D721Med (cell line): Measurements from ENCODE around the gene SLX9.

Experiments used
- DNase-seq: peaks from one replicate; pipeline ENCODE4 v3.0.0; 2011; ENCODE audit warnings: low spot score; ENCODE audit not compliant: insufficient read length
- FAIRE-seq: peaks from 2 replicates; lab custom pipeline; 2011; peaks lifted over from hg19 to GRCh38; lab: Jason Lieb, UNC
- TF ChIP-seq, protein P1 (sequence below): IDR thresholded peaks from 2 replicates; pipeline ENCODE4 v1.5.1; 2012; ENCODE audit warnings: mild to moderate bottlenecking, control low read depth; ENCODE audit not compliant: insufficient read depth; ENCODE audit errors: missing control alignments

The SLX9 gene, protein sequence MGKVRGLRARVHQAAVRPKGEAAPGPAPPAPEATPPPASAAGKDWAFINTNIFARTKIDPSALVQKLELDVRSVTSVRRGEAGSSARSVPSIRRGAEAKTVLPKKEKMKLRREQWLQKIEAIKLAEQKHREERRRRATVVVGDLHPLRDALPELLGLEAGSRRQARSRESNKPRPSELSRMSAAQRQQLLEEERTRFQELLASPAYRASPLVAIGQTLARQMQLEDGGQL

DNA sequence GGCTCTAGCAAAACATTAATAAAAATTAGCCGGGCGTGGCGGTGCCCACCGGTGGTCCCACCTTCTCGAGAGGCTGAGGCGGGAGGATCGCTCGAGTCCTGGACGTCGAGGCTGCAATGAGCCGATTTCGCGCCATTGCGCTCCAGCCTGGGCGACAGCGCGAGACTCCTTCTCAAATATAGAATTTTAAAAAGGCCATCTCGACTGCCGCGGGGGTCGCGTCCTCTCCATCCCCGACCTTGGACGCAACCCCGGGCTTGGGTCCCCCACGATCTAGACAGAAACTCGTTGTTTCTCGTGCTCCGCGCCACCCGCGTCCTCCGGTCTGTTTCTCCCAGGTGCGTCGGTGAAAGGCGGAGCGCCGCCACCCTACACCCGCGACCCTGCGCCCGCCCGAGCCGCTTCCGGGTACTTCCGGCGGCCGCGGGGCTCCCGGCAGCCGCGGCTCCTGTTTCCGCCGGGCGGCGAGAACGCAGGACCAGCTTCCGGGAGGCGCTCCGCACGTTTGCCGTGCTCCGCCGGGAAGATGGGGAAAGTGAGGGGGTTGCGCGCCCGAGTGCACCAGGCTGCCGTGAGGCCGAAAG, at the start of gene SLX9:
SLX9 (plus strand) TSS at position 498 of the 584 bp plus-strand sequence; CDS start at position 527, 29 bp downstream.
- no peak for FAIRE-seq
- TF ChIP-seq, protein P1, sequence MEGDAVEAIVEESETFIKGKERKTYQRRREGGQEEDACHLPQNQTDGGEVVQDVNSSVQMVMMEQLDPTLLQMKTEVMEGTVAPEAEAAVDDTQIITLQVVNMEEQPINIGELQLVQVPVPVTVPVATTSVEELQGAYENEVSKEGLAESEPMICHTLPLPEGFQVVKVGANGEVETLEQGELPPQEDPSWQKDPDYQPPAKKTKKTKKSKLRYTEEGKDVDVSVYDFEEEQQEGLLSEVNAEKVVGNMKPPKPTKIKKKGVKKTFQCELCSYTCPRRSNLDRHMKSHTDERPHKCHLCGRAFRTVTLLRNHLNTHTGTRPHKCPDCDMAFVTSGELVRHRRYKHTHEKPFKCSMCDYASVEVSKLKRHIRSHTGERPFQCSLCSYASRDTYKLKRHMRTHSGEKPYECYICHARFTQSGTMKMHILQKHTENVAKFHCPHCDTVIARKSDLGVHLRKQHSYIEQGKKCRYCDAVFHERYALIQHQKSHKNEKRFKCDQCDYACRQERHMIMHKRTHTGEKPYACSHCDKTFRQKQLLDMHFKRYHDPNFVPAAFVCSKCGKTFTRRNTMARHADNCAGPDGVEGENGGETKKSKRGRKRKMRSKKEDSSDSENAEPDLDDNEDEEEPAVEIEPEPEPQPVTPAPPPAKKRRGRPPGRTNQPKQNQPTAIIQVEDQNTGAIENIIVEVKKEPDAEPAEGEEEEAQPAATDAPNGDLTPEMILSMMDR, result no peak

DNA sequence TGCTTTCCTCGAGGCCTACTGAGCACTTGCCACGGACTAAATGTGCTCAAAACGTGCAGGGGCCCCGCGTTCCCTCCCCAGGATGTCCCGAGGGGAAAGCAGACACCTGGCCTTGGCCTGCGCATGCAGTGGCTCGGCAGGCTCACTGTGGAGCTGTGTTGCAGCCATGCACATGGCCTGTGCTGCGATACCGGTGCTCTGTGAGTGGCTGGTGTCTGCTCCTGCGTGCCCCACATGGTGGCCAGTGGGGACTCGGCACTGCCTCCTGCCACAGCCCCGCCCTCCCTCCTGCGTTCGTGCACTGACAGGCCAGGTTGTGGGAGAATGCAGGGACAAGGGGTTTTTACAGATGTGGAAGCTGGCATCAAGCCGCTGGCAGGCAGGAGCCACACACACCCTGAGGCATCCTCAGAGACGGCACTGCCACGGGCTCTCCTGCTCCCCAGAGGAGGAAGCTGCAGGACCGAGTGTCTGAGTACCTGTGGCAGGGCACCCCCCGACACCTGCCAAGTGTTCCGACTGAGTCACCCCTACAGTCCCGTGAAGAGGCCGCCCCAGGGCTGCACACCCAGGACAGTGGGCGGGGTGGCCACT, 49.4 kb upstream of the SLX9 start:
- TF ChIP-seq, protein P1, result no peak
- FAIRE-seq, result no peak
- no peak for DNase-seq

More for the DNA sequence above, at the start of gene SLX9:
- peak; percentile 86 for DNase-seq

DNA sequence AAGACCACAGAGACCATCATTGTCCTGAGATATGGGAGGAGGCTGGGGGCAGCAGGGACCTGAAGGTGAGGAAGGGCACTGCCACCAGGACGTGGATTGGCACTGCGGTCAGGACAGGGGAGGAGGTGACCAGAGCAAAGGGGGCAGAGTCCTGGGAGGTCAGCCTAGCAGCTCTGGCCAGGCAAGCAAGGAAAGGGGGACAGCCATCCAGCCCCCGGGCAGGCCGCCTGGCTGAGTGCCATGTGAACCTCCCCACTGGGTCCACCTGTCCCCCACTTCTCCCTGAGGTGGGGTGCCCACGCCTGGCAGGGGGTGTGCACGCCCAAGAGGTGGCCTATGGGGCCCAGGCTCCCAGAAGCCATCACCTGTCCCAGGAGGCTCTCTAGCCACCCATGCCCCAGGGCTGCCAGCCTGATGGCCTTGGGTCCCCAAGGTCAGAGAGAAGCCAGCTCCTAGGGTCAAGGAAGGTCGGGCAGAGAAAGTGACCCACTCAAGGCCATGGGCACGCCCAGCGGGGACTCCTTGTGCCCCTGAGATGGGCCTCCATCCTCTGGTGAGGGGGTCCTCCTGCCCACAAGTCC, 48.8 kb upstream of the SLX9 start:
- DNase-seq (no peak), FAIRE-seq (no peak)
- TF ChIP-seq, protein P1, result no peak

DNA sequence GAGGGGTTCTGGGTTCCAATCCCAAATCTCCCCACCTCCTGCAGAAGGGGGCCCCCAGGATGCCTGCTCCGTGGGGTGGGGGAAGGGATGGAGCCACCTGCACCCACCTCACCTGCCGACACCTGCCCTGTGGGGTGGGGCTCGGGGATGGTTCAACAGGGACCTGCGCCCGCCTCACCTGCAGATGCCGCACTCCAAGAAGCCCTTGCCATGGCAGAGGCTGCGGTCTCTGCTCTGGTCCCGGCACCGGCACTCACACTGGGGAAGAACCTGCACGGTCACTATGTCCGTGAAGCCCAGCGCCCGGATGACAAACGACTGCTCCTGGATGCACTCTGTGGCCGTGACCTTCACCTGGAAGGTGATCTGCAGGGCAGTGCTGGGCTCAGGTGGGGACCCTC, 48.2 kb upstream of the SLX9 start:
- no peak for FAIRE-seq
- TF ChIP-seq, protein P1, result no peak

DNA sequence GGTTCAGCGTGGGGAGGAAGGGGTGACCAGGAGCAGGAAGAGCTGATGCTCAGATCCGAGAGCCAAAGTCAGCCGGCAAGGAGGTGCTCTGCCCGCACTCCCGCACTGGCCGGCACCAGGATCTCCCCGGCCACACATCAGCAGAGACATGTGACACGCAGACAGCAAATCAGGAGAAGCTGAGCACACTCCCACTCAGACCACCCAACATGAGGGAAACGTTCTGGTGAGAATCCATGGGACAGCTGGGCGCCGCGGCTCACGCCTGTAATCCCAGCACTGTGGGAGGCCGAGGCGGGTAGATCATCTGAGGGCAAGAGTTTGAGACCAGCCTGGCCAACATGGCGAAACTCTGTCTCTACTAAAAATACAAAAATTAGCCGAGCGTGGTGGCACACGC, 47.7 kb upstream of the SLX9 start:
- no peak for FAIRE-seq
- TF ChIP-seq, protein P1, result no peak

More for the DNA sequence above, 48.2 kb upstream of the SLX9 start:
- no peak for DNase-seq

DNA sequence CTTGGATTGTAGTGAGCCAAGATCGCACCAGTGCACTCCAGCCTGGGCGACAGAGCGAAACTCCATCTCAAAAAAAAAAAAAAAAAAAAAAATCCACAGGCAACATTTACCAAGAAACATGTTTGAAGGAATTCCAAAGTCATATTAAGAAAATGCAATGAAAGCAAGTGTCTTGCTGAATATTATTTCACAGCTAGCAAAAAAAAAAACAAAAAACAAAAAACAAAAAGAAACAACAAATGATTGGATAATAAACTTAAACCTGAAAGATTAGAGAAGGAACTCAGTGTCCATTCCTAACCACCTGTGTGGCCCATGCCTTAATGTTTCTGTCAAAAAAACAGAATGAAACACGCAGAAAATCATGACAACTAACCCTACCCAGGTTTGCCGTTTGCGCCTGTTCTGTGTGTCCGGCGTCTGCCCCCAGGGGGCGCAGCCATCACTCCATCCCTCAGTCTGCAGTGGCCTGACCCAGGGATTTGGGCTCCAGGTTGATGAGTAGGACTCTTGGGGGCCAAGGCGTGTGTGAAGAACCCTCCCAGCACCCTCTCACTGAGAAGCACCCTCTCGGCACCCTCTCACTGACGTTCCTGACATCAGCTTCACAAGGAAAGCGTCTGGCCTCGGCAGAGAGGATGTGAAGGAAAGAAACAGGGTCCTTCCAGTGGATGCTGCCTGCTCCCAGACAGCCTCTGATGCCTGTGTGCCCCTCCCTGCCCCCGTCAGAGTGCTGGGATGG, 47.1 kb upstream of the SLX9 start:
- peak; percentile 65 for DNase-seq
- FAIRE-seq, result no peak

More for the DNA sequence above, 47.7 kb upstream of the SLX9 start:
- DNase-seq, result no peak

More for the DNA sequence above, 47.1 kb upstream of the SLX9 start:
- TF ChIP-seq, protein P1, result peak; percentile 66
